ENCODE results near the gene SDC4.

DNA sequence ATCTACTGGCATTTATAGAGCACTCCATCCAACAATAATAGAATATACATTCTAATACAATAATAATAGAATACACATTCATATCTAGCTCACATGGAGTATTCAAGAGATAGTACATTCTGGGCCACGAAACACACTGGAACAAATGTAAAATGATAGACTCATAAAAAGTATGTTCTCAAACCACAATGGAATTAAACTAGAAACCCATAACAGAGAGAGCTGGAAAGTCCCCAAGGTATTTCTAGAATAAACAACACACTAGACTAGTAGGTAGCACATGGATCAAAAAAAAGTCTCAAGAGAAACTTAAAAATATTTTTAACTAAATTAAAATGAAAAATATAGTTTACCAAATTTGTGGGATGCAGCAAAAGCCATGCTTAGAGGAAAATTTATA lies 39.0 kb upstream of the SDC4 start:
- TF ChIP-seq RFX5 (IDR thresholded peaks at IDR 0.05; ENCODE audit: low read length) = no peak
- no peak for TF ChIP-seq TAF1 (IDR thresholded peaks at IDR 0.05; ENCODE audit: borderline replicate concordance, low read depth, low read length)
- TF ChIP-seq, protein P1, sequence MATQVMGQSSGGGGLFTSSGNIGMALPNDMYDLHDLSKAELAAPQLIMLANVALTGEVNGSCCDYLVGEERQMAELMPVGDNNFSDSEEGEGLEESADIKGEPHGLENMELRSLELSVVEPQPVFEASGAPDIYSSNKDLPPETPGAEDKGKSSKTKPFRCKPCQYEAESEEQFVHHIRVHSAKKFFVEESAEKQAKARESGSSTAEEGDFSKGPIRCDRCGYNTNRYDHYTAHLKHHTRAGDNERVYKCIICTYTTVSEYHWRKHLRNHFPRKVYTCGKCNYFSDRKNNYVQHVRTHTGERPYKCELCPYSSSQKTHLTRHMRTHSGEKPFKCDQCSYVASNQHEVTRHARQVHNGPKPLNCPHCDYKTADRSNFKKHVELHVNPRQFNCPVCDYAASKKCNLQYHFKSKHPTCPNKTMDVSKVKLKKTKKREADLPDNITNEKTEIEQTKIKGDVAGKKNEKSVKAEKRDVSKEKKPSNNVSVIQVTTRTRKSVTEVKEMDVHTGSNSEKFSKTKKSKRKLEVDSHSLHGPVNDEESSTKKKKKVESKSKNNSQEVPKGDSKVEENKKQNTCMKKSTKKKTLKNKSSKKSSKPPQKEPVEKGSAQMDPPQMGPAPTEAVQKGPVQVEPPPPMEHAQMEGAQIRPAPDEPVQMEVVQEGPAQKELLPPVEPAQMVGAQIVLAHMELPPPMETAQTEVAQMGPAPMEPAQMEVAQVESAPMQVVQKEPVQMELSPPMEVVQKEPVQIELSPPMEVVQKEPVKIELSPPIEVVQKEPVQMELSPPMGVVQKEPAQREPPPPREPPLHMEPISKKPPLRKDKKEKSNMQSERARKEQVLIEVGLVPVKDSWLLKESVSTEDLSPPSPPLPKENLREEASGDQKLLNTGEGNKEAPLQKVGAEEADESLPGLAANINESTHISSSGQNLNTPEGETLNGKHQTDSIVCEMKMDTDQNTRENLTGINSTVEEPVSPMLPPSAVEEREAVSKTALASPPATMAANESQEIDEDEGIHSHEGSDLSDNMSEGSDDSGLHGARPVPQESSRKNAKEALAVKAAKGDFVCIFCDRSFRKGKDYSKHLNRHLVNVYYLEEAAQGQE (IDR thresholded peaks at IDR 0.05; ENCODE audit: low read depth, low read length) = no peak
- TF ChIP-seq, protein P2, sequence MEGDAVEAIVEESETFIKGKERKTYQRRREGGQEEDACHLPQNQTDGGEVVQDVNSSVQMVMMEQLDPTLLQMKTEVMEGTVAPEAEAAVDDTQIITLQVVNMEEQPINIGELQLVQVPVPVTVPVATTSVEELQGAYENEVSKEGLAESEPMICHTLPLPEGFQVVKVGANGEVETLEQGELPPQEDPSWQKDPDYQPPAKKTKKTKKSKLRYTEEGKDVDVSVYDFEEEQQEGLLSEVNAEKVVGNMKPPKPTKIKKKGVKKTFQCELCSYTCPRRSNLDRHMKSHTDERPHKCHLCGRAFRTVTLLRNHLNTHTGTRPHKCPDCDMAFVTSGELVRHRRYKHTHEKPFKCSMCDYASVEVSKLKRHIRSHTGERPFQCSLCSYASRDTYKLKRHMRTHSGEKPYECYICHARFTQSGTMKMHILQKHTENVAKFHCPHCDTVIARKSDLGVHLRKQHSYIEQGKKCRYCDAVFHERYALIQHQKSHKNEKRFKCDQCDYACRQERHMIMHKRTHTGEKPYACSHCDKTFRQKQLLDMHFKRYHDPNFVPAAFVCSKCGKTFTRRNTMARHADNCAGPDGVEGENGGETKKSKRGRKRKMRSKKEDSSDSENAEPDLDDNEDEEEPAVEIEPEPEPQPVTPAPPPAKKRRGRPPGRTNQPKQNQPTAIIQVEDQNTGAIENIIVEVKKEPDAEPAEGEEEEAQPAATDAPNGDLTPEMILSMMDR (IDR thresholded peaks at IDR 0.05) = no peak
- TF ChIP-seq SIN3A (IDR thresholded peaks at IDR 0.05; ENCODE audit: borderline replicate concordance, low read depth, low read length) = no peak
- TF ChIP-seq POLR2AphosphoS5 (IDR thresholded peaks at IDR 0.05; ENCODE audit: low read depth, low read length) = no peak
- TF ChIP-seq, protein P3, sequence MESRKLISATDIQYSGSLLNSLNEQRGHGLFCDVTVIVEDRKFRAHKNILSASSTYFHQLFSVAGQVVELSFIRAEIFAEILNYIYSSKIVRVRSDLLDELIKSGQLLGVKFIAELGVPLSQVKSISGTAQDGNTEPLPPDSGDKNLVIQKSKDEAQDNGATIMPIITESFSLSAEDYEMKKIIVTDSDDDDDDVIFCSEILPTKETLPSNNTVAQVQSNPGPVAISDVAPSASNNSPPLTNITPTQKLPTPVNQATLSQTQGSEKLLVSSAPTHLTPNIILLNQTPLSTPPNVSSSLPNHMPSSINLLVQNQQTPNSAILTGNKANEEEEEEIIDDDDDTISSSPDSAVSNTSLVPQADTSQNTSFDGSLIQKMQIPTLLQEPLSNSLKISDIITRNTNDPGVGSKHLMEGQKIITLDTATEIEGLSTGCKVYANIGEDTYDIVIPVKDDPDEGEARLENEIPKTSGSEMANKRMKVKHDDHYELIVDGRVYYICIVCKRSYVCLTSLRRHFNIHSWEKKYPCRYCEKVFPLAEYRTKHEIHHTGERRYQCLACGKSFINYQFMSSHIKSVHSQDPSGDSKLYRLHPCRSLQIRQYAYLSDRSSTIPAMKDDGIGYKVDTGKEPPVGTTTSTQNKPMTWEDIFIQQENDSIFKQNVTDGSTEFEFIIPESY (IDR thresholded peaks at IDR 0.05; ENCODE audit: borderline replicate concordance, low read depth) = no peak
- TF ChIP-seq GABPA (IDR thresholded peaks at IDR 0.05; ENCODE audit: low read depth) = no peak
- no peak for TF ChIP-seq EP300 (IDR thresholded peaks at IDR 0.05; ENCODE audit: borderline replicate concordance in 1 of 2, low read depth in 1 of 2, low read length in 1 of 2)
